PC-9 (cell line): Measurements from ENCODE around the gene MTHFD2. TPM values are rescaled to one million over a fixed set of nuclear protein-coding genes. Genes with fewer than 3 reads are reported as not detected.

Experiments
- BruUV-seq: library from RNA; stranded (reverse); fragments of 400-500 nt; replicated peaks from 2 replicates; lab custom pipeline; 2021; lab: Mats Ljungman, UMichigan
- CTCF ChIA-PET: fragments of 300-600 bp; sonication (Branson Sonifier 250); formaldehyde crosslinking; loops from one replicate; lab custom pipeline; 2022; ENCODE audit warnings: antibody characterized with exemption; lab: Charles Lee
- POLR2A ChIA-PET: fragments of 300-600 bp; sonication (Branson Sonifier 250); formaldehyde crosslinking; loops from one replicate; lab custom pipeline; 2022; ENCODE audit warnings: antibody characterized with exemption; ENCODE audit not compliant: unreplicated experiment; lab: Charles Lee
- DNase-seq, 2 experiments: peaks; one replicate each; pipeline versions ENCODE4 v3.0.0 to v3.0.0-alpha.2; 2015 to 2022; ENCODE audit warnings: mixed read lengths in 1 of 2
- H2AFZ ChIP-seq: fragments of 200-600 bp; sonication (generic); 2 replicates; pipeline ENCODE4 v1.8.1; 2017; ENCODE audit warnings: antibody characterized with exemption
- H3F3A ChIP-seq: fragments of 200-600 bp; sonication (generic); 2 replicates; pipeline ENCODE4 v1.8.1; 2017; ENCODE audit warnings: antibody characterized with exemption, mild to moderate bottlenecking, low read depth; ENCODE audit not compliant: insufficient read depth
- H3K27ac ChIP-seq: fragments of 200-600 bp; sonication (generic); 2 replicates; pipeline ENCODE4 v1.6.1; 2016; ENCODE audit warnings: mixed run types
- H3K27me3 ChIP-seq: fragments of 200-600 bp; sonication (generic); 2 replicates; pipeline ENCODE4 v1.6.1; 2016; ENCODE audit warnings: low read depth, mixed run types; ENCODE audit not compliant: insufficient read depth
- H3K36me3 ChIP-seq: fragments of 200-600 bp; sonication (generic); 2 replicates; pipeline ENCODE4 v1.6.1; 2016; ENCODE audit warnings: low read depth, mixed run types
- H3K4me1 ChIP-seq: fragments of 200-600 bp; sonication (generic); replicated peaks from 2 replicates; pipeline ENCODE4 v1.6.1; 2016; ENCODE audit warnings: mixed run types; ENCODE audit not compliant: insufficient read depth
- H3K4me2 ChIP-seq: fragments of 200-600 bp; sonication (generic); 2 replicates; pipeline ENCODE4 v1.6.1; 2017; ENCODE audit warnings: mixed run types
- H3K4me3 ChIP-seq: fragments of 200-600 bp; sonication (generic); 2 replicates; pipeline ENCODE4 v1.6.1; 2016; ENCODE audit warnings: mixed run types
- H3K79me2 ChIP-seq: fragments of 200-600 bp; sonication (generic); 2 replicates; pipeline ENCODE4 v1.6.1; 2017; ENCODE audit warnings: low read depth, mixed run types
- H3K9me2 ChIP-seq: fragments of 200-600 bp; sonication (generic); 2 replicates; pipeline ENCODE4 v1.8.1; 2017; ENCODE audit warnings: mild to moderate bottlenecking; ENCODE audit not compliant: insufficient read depth
- H3K9me3 ChIP-seq: fragments of 200-600 bp; sonication (generic); 2 replicates; pipeline ENCODE4 v1.8.1; 2016; ENCODE audit warnings: low read depth; ENCODE audit not compliant: insufficient read depth
- H4K20me1 ChIP-seq: fragments of 200-600 bp; sonication (generic); 2 replicates; pipeline ENCODE4 v1.8.1; 2017; ENCODE audit not compliant: insufficient read depth
- EZH2 ChIP-seq: fragments of 200-600 bp; sonication (generic); IDR thresholded peaks from 2 replicates; pipeline ENCODE4 v1.8.0; 2017; ENCODE audit warnings: antibody characterized with exemption, low read depth
- intact Hi-C: fragments of 100-400 bp; cut with micrococcal nuclease; formaldehyde crosslinking; loops from one replicate; pipeline ENCODE4 v1.10.0; 2022; ENCODE audit not compliant: unreplicated experiment
- total RNA-seq: library from RNA; stranded (reverse); gene quantifications from 2 replicates; pipeline ENCODE4 v1.2.3, GENCODE V29; 2021
- TF ChIP-seq, protein P1 (sequence below): fragments of 200-600 bp; sonication (generic); conservative IDR thresholded peaks from 2 replicates; pipeline ENCODE4 v1.6.1; 2017; ENCODE audit warnings: mixed run types, antibody characterized with exemption, mild to moderate bottlenecking, moderate library complexity

The MTHFD2 gene
- total RNA-seq, 1 experiment from 2014 or later: 192 TPM

DNA sequence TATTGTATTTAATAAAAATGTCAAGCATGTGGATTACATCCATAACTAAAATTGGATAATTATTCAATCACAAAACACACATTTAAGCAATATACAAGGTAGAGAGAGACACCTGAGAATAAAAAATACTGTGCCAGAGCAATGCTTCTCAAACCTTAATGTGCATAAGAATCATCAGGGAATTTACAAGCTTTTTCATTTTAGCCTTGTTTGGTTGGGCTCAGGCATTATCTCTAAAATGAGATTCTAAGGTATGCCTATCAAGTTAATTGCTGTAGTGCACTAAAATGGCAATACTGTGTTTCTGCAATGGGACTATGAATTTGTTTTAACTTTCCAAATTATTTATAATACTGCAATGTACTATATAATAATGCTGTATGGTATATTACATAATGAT lies 20.7 kb upstream of the MTHFD2 start:
- ChIA-PET POLR2A (interaction anchor here (0.7 kb wide), 1 partner anchor 349 kb away, joined by 3 read pairs; no protein-coding TSS in a partner anchor), CTCF (interaction anchor here (0.6 kb wide), 1 partner anchor 90 kb away, joined by 3 read pairs; no protein-coding TSS in a partner anchor)
- BruUV-seq: no TSS peak
- no peak for TF ChIP-seq EZH2
- TF ChIP-seq, protein P1, sequence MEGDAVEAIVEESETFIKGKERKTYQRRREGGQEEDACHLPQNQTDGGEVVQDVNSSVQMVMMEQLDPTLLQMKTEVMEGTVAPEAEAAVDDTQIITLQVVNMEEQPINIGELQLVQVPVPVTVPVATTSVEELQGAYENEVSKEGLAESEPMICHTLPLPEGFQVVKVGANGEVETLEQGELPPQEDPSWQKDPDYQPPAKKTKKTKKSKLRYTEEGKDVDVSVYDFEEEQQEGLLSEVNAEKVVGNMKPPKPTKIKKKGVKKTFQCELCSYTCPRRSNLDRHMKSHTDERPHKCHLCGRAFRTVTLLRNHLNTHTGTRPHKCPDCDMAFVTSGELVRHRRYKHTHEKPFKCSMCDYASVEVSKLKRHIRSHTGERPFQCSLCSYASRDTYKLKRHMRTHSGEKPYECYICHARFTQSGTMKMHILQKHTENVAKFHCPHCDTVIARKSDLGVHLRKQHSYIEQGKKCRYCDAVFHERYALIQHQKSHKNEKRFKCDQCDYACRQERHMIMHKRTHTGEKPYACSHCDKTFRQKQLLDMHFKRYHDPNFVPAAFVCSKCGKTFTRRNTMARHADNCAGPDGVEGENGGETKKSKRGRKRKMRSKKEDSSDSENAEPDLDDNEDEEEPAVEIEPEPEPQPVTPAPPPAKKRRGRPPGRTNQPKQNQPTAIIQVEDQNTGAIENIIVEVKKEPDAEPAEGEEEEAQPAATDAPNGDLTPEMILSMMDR: no peak
- intact Hi-C loops: loop anchor here (1.0 kb wide), 1 partner anchor 21 kb away; the partner anchor contains the start of gene MTHFD2
- H3K4me3 ChIP-seq: peak overlapping the region; percentile 84
- no peaks in the 10 kb centered on the region for H3K27me3 ChIP-seq
- no peaks in the 10 kb centered on the region for H3K9me3 ChIP-seq
- no peaks in the 10 kb centered on the region for H3K9me2 ChIP-seq
- peaks cover 5% of the 10 kb centered on the region for H3K36me3 ChIP-seq
- peaks cover 54% of the 10 kb centered on the region for H4K20me1 ChIP-seq
- peaks cover 21% of the 10 kb centered on the region for H3K4me1 ChIP-seq
- peak overlapping the region; percentile 95 for H3K4me2 ChIP-seq
- H3K79me2 ChIP-seq: peaks cover 58% of the 10 kb centered on the region
- DNase-seq: no peak
- H2AFZ ChIP-seq: peak overlapping the region; percentile 83
- peaks cover 4% of the 10 kb centered on the region; the same call in 1 of the 2 replicates for H3F3A ChIP-seq
- H3K27ac ChIP-seq: peak overlapping the region; percentile 76

DNA sequence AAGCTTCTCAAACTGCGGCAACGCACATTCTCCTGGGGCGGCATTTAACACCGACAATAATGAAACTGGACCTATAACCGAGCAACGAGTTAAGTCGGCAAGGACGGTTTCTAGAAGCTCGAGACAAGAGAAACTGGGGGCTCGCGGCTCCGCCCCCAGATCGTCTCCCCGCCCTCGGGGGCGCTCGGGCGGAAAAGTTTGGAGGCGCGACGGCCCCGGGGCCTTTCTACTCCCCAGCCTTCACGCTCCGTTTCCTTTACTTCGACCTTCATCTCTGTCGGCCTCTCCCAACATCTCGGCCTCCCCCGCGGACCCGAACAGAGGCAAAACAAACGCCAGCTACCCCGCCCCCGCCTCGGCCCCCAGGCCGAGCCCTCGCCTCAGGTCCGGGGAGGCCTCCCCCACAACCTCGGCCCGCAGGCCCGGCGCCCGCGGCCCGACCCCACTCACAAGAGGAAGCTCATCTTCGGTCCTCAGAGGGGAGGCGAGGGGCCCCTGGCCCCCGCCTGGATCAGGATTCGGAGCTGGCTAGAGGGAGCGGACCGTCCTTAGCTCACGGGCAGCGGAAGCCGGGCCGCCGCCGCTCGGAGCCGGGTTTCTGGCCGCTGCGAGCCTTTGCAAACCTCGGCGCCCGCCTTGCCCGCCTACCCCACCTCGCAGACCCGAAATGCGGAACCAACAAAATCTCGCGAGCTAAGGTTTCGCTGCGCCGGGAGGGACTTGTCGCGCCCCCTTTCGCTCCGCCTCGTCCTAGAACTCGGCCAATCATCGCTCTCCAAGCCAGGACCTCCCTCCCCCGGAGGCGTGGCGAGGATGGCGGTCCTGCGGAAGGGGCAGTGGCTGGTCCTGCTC lies 20.0 kb upstream of the MTHFD2 start, which contains the start of gene MOB1A:
TSS of gene MOB1A (minus strand) at position 669 of the 852 bp plus-strand sequence. CDS start at position 464, 205 bp downstream.
- TF ChIP-seq, protein P1: no peak
- TF ChIP-seq EZH2: no peak
- H3K27me3 ChIP-seq: no peaks in the 10 kb centered on the region
- peak; percentile 95 to 98 for DNase-seq
- H2AFZ ChIP-seq: peak within 1 kb of the TSS; percentile 83
- intact Hi-C loops: loop anchor here (1.0 kb wide), 1 partner anchor 20 kb away; the partner anchor contains the start of gene MTHFD2
- ChIA-PET CTCF (interaction anchor here (0.6 to 0.7 kb wide), 3 partner anchors 89 to 1387 kb away, joined by 3 to 5 read pairs (median 3); partner anchors contain the start of gene STAMBP), POLR2A (interaction anchor here (0.6 to 1.0 kb wide), 9 partner anchors 10 to 389 kb away, joined by 3 to 8 read pairs (median 5); no protein-coding TSS in a partner anchor)
- no peaks in the 10 kb centered on the region for H3K9me2 ChIP-seq
- H3K4me3 ChIP-seq: peak within 1 kb of the TSS; percentile 84
- H4K20me1 ChIP-seq: peaks cover 47% of the 10 kb centered on the region
- peaks cover 5% of the 10 kb centered on the region for H3K36me3 ChIP-seq
- H3K4me2 ChIP-seq: peak within 1 kb of the TSS; percentile 95
- H3K9me3 ChIP-seq: no peaks in the 10 kb centered on the region
- peak within 1 kb of the TSS; percentile 76 for H3K27ac ChIP-seq
- peaks cover 4% of the 10 kb centered on the region; the same call in 1 of the 2 replicates for H3F3A ChIP-seq
- BruUV-seq: TSS peak; percentile 37
- peaks cover 21% of the 10 kb centered on the region for H3K4me1 ChIP-seq
- peaks cover 51% of the 10 kb centered on the region for H3K79me2 ChIP-seq
